HG02763 (cell line): ENCODE data around the gene DLG2.

Experiments used
- ATAC-seq: cut with Tn5 transposase; IDR thresholded peaks from one replicate; pipeline ENCODE4 v1.9.1; 2021; ENCODE audit warnings: mild to moderate bottlenecking, moderate library complexity; ENCODE audit not compliant: unreplicated experiment

The DLG2 gene

GRCh38 chr11:84173078-84173477 is 1454.1 kb downstream of the DLG2 start:
- no peak for ATAC-seq

GRCh38 chr11:84165139-84165538 is 1462.0 kb downstream of the DLG2 start:
- no peak for ATAC-seq

- ATAC-seq, result no peak
Measured at GRCh38 chr11:84164728-84165127, 1462.4 kb downstream of the DLG2 start.

- no peak for ATAC-seq
Measured at GRCh38 chr11:84163116-84163515, 1464.0 kb downstream of the DLG2 start.

- no peak for ATAC-seq
Measured at GRCh38 chr11:84157639-84158038, 1469.5 kb downstream of the DLG2 start.

- ATAC-seq, result no peak
Measured at GRCh38 chr11:84146826-84147225, 1480.3 kb downstream of the DLG2 start.

- ATAC-seq, result no peak
Measured at GRCh38 chr11:84145616-84146185, 1481.4 kb downstream of the DLG2 start.

- ATAC-seq, result no peak
Measured at GRCh38 chr11:84144531-84144930, 1482.6 kb downstream of the DLG2 start.

GRCh38 chr11:84142411-84142810 is 1484.7 kb downstream of the DLG2 start:
- ATAC-seq, result no peak

GRCh38 chr11:84140386-84141169 is 1486.6 kb downstream of the DLG2 start:
- ATAC-seq, result no peak

GRCh38 chr11:84137960-84138359 is 1489.2 kb downstream of the DLG2 start:
- no peak for ATAC-seq

GRCh38 chr11:84137505-84137904 is 1489.6 kb downstream of the DLG2 start:
- no peak for ATAC-seq

GRCh38 chr11:84136926-84137325 is 1490.2 kb downstream of the DLG2 start:
- no peak for ATAC-seq

GRCh38 chr11:84130646-84131427 is 1496.3 kb downstream of the DLG2 start:
- no peak for ATAC-seq

- ATAC-seq, result no peak
Measured at GRCh38 chr11:84129961-84130576, 1497.1 kb downstream of the DLG2 start.

GRCh38 chr11:84128840-84129239 is 1498.3 kb downstream of the DLG2 start:
- no peak for ATAC-seq

GRCh38 chr11:84117394-84117793 is 1509.8 kb downstream of the DLG2 start:
- no peak for ATAC-seq

- ATAC-seq, result no peak
Measured at GRCh38 chr11:84106541-84106940, 1520.6 kb downstream of the DLG2 start.

GRCh38 chr11:84105148-84105547 is 1522.0 kb downstream of the DLG2 start:
- ATAC-seq, result no peak

- no peak for ATAC-seq
Measured at GRCh38 chr11:84103096-84103495, 1524.0 kb downstream of the DLG2 start.

- no peak for ATAC-seq
Measured at GRCh38 chr11:84097186-84097585, 1530.0 kb downstream of the DLG2 start.
